Left renal pelvis (tissue), 4 donors: ENCODE data around the gene USP31. TPM values are rescaled to one million over a fixed set of nuclear protein-coding genes. Genes with fewer than 3 reads are reported as not detected.
A peak's percentile ranks its signal among the peaks of the same experiment; 100 is the strongest.

Source experiments
- DNase-seq, 4 donors: peaks; one replicate each; pipeline ENCODE4 v3.0.0-alpha.2; 2013; ENCODE audit warnings: low read depth in 4 of 4, low spot score in 3 of 4
- polyA plus RNA-seq, 4 donors: library from polyadenylated mRNA; unstranded; fragments of 120-200 nt; gene quantifications; one replicate each; pipeline ENCODE4 v1.2.1, GENCODE V29; 2013; ENCODE audit not compliant: insufficient read length in 4 of 4

The USP31 gene
- polyA plus RNA-seq, 4 donors = 5.4 to 7.5 (median 6.8) TPM

- DNase-seq = no peak
Observed at GRCh38 chr16:23029733-23030420, 119.4 kb downstream of the USP31 start.

- no peak for DNase-seq
Observed at GRCh38 chr16:23027386-23027785, 121.9 kb downstream of the USP31 start.

DNA sequence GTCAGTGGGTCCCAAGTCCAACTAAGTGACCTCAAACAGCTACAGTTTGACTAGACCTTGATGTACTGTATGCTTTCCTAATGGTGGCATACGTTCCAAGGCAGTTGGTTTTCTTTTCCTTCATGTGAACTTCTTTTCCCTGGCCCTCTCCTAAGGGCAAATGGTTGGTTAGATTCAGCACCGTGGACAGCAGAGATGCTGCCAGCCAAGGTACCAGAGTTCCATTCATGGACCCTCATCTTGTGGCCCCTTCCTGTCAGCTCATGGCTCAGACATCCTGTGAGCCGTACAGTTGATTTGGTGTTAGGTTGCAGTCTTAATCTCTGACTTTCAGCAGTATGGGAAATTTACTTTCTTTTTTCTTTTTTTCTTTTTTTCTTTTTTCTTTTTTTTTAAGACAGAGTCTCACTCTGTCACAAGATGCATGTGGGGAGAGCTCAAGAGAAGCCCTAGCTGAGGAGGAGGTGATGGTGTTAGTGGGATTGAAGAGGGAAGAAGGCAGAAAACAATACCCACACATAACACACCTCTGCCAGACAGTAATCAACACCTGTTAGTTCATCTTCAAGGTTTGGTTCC lies 122.4 kb downstream of the USP31 start:
- DNase-seq = peak; percentile 35 to 76 (median 59)

DNA sequence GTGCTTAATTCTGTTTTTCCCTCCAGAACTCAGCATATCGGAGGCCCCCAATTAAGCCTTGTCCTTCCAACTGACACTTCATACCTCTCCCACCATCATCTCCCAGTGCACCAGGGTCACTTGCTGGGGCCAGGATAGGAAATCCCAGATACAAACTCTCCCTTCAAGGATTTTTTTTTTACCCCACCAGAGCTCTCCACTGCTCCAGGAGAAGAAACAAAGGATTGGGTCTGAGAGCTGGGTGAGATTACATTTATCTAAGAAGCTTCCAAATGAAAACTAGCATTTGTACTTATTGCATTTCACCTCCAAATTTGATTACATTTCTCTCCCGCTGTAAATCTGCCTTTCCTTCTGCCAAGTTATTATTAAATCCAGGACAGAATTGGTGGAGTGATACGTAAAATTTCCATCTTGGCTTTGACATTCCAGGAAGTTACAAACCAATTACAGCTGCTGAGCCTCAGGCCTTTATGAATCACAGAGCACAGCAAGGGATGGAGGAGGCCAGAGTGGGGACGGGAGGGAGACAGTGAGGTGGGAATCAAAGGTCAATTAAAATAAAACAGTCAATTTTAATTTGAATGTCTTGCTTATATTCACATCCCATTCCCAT lies 123.5 kb downstream of the USP31 start:
- DNase-seq = no peak

DNA sequence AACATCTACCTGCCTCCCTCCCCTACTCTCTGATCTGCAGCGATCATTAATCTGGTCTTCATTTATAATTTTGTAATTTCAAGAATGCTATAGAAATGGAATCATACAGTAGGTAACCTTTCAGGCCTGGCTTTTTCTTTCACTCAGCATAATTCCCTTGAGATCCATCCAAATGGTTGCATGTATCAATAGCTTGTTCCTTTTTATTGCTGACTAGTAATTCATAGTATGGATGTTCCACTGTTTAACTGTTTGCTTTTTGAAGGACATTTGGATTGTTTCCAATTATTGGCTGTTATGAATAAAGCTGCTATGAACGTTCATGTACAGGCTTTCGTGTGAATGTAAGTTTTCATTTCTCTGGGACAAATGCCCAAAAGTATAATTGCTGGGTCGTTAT lies 125.2 kb downstream of the USP31 start:
- DNase-seq = no peak

GRCh38 chr16:23020084-23020483 lies 129.2 kb downstream of the USP31 start:
- DNase-seq = no peak

DNA sequence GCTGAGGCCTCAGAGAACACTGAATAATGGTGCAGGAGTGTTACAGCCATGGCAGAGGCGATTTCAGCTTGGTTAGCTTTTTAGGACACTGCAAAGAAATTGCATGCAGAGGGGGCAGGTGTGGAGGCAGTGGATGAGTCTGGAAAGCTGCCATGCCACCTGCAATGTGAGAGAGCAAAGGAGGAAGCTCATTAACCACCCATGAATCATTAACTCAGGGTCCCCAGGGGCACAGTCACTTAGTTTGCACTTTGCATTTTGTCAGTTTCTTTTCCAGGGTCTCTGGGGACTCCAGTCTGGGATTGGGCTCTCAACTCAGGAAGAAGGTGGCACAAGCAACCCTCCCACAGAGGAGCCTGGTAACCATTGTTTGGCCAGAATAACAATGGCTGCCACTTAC lies 132.9 kb downstream of the USP31 start:
- peak; percentile 21 to 64 (median 40) for DNase-seq

- DNase-seq = no peak
Observed at GRCh38 chr16:23015580-23015979, 133.7 kb downstream of the USP31 start.

GRCh38 chr16:23014592-23014991 lies 134.7 kb downstream of the USP31 start:
- no peak for DNase-seq

Other genes with a start within 250 kb of the USP31 start
- gene SCNN1G, start 33.3 kb upstream of the USP31 start, polyA plus RNA-seq = 10 to 100 TPM in 3 of 4 donors, under 1 TPM in 1; 0.78 to 54.5 (median 42.6) TPM
- gene SCNN1B, start 152.8 kb upstream of the USP31 start, polyA plus RNA-seq = 10 to 100 TPM in 3 of 4 donors, under 1 TPM in 1; 0.53 to 26.5 (median 18.8) TPM